Kidney epithelial cell (primary cell): ENCODE data around the gene ARMC2. TPM values are rescaled to one million over a fixed set of nuclear protein-coding genes. Genes with fewer than 3 reads are reported as not detected.
"Not testable (repeated sequence)": the region's sequence is repeated elsewhere in the genome, so short reads cannot be mapped to it uniquely, and the experiment has no call there.

ENCODE experiments used
- DNase-seq: peaks from one replicate; pipeline ENCODE4 v3.0.0-alpha.2; 2010; ENCODE audit warnings: low read depth
- H3K27me3 ChIP-seq: 2 replicates; pipeline ENCODE4 v1.6.0; 2011; ENCODE audit warnings: low read length; ENCODE audit not compliant: control insufficient read depth, insufficient read depth
- H3K36me3 ChIP-seq: 2 replicates; pipeline ENCODE4 v1.5.1; 2011; ENCODE audit warnings: low read length; ENCODE audit not compliant: control insufficient read depth, insufficient read depth
- H3K4me3 ChIP-seq: 2 replicates; pipeline ENCODE4 v1.5.1; 2011; ENCODE audit warnings: low read depth, mild to moderate bottlenecking, control low read depth, low read length
- CTCF ChIP-seq: IDR thresholded peaks from 2 replicates; pipeline ENCODE4 v1.5.1; 2011; ENCODE audit warnings: mild to moderate bottlenecking, moderate library complexity, low read length, control low read depth, inconsistent platforms; ENCODE audit not compliant: insufficient read depth, poor library complexity, severe bottlenecking
- total RNA-seq: library from RNA; depleted of rRNA; stranded (reverse); fragments of >200 nt; gene quantifications from 2 replicates; pipeline ENCODE4 v1.2.3, GENCODE V29; 2015

ARMC2 gene
- total RNA-seq, 1 donor from 2014 or later = 1.1 TPM

GRCh38 chr6:108928650-108929049 lies 80.4 kb downstream of the ARMC2 start:
- DNase-seq = no peak
- no peaks in the 10 kb centered on the region for H3K27me3 ChIP-seq
- H3K36me3 ChIP-seq = no peaks in the 10 kb centered on the region
- TF ChIP-seq CTCF = no peak
- H3K4me3 ChIP-seq = no peak overlapping the region

- not testable (repeated sequence) for H3K4me3 ChIP-seq, H3K36me3 ChIP-seq, DNase-seq, H3K27me3 ChIP-seq
These were observed 82.9 kb downstream of the ARMC2 start for GRCh38 chr6:108931090-108931489.

GRCh38 chr6:108937170-108937569 lies 88.9 kb downstream of the ARMC2 start:
- DNase-seq = no peak
- no peak for TF ChIP-seq CTCF
- no peaks in the 10 kb centered on the region for H3K36me3 ChIP-seq

GRCh38 chr6:108940741-108941140 lies 92.5 kb downstream of the ARMC2 start:
- no peaks in the 10 kb centered on the region for H3K27me3 ChIP-seq
- H3K4me3 ChIP-seq = no peak overlapping the region
- DNase-seq = no peak
- no peak for TF ChIP-seq CTCF
- H3K36me3 ChIP-seq = no peaks in the 10 kb centered on the region

More at GRCh38 chr6:108937170-108937569, 88.9 kb downstream of the ARMC2 start:
- Histone ChIP-seq H3K4me3 (no peak overlapping the region), H3K27me3 (no peaks in the 10 kb centered on the region)

GRCh38 chr6:108941281-108941680 lies 93.1 kb downstream of the ARMC2 start:
- TF ChIP-seq CTCF = no peak
- no peak for DNase-seq
- H3K27me3 ChIP-seq = no peaks in the 10 kb centered on the region
- no peak overlapping the region for H3K4me3 ChIP-seq
- no peaks in the 10 kb centered on the region for H3K36me3 ChIP-seq

GRCh38 chr6:108941859-108942258 lies 93.6 kb downstream of the ARMC2 start:
- Histone ChIP-seq H3K27me3 (no peaks in the 10 kb centered on the region), H3K36me3 (no peaks in the 10 kb centered on the region), H3K4me3 (no peak overlapping the region)
- no peak for TF ChIP-seq CTCF
- no peak for DNase-seq
